Measurements from ENCODE around the gene TSC22D2. TPM values are rescaled to one million over a fixed set of nuclear protein-coding genes. Genes with fewer than 3 reads are reported as not detected.

Gene TSC22D2
- total RNA-seq, 1 experiment from 2014 or later = 26.5 TPM

- H2BK12ac ChIP-seq (ENCODE audit: insufficient read length, low read depth, low read length) = no peak overlapping the region
- H4K91ac ChIP-seq (ENCODE audit: insufficient read length, low read depth, low read length) = no peak overlapping the region
- H3K27me3 ChIP-seq (ENCODE audit: insufficient read depth, low read length) = no peaks in the 10 kb centered on the region
- H3K4me1 ChIP-seq (ENCODE audit: insufficient read depth, low read length) = peaks cover 2% of the 10 kb centered on the region; the same call in 1 of the 2 replicates
- H2BK5ac ChIP-seq (ENCODE audit: insufficient read length, low read length) = no peak overlapping the region
- H3K9me3 ChIP-seq (ENCODE audit: control insufficient read depth, low read depth, low read length) = no peaks in the 10 kb centered on the region
- no peaks in the 10 kb centered on the region for H3K79me1 ChIP-seq (ENCODE audit: insufficient read depth, low read depth, low read length, poor library complexity, severe bottlenecking)
- H2AFZ ChIP-seq (ENCODE audit: low read length) = no peak overlapping the region
- H3K4me2 ChIP-seq (ENCODE audit: insufficient read depth, insufficient read length, low read length) = peak overlapping the region; percentile 25
- no peaks in the 10 kb centered on the region for H3K9me3 Mint-ChIP-seq
- no peaks in the 10 kb centered on the region for H4K20me1 ChIP-seq (ENCODE audit: control insufficient read depth, insufficient read depth, insufficient read length)
- no peak overlapping the region for H3T11ph ChIP-seq (ENCODE audit: low read length)
- H3K4me3 Mint-ChIP-seq = peak overlapping the region; percentile 2 to 31; a peak in 3 of 5 replicates
- H2BK120ac ChIP-seq (ENCODE audit: low read depth, low read length, poor library complexity, severe bottlenecking) = no peak overlapping the region
- H3K36me3 Mint-ChIP-seq (ENCODE audit: insufficient read depth in 1 of 3, low read depth in 3 of 3) = no peaks in the 10 kb centered on the region
- H3K18ac ChIP-seq (ENCODE audit: insufficient read length, low read depth, low read length) = no peak overlapping the region
- H2BK20ac ChIP-seq (ENCODE audit: low read depth, low read length, poor library complexity, severe bottlenecking) = no peak overlapping the region
- no peak overlapping the region for H3K56ac ChIP-seq (ENCODE audit: insufficient read length, low read depth, low read length)
- no CpG with 5 or more reads among the region's 4 CpGs for WGBS (ENCODE audit: extremely low coverage, insufficient read length, low lambda C conversion rate)
- H2BK15ac ChIP-seq (ENCODE audit: low read depth, low read length) = no peak overlapping the region
- H3K27ac Mint-ChIP-seq = peak overlapping the region; percentile 3 to 67 (median 23)
- H4K5ac ChIP-seq (ENCODE audit: insufficient read length, low read depth, low read length) = no peak overlapping the region
- no peak overlapping the region for H3K9ac ChIP-seq (ENCODE audit: extremely low read depth, insufficient read length, low read length)
- no peaks in the 10 kb centered on the region for H3K27me3 Mint-ChIP-seq (ENCODE audit: low read depth)
- no peak overlapping the region for H3K23ac ChIP-seq (ENCODE audit: insufficient read length, low read depth, low read length)
- TF ChIP-seq CTCF (conservative IDR thresholded peaks at IDR 0.05) = no peak; the same call in 1 of the 3 replicates
- no peaks in the 10 kb centered on the region for H3K23me2 ChIP-seq (ENCODE audit: insufficient read length, low read depth, low read length, poor library complexity, severe bottlenecking)
- no peak overlapping the region for H3K4ac ChIP-seq (ENCODE audit: low read depth, low read length)
- H4K8ac ChIP-seq (replicated peaks; ENCODE audit: insufficient read length, low read depth, low read length) = no peak overlapping the region
- peaks cover 33 to 41% of the 10 kb centered on the region in 2 experiments for H3K4me1 Mint-ChIP-seq
- H3K79me2 ChIP-seq (ENCODE audit: insufficient read depth, low read length) = no peaks in the 10 kb centered on the region
- H3K27ac ChIP-seq (ENCODE audit: insufficient read length, low read depth, low read length) = peak overlapping the region; percentile 33
- no peak overlapping the region for H3K14ac ChIP-seq (ENCODE audit: insufficient read depth, low read length)
- DNase-seq = peak; percentile 57
- no peak overlapping the region for H2AK5ac ChIP-seq (ENCODE audit: insufficient read length, low read length)
These were observed 37.9 kb upstream of the TSC22D2 start for GRCh38 chr3:150370122-150370602.

Measured in H9 (cell line).